ENCODE measurements around the gene ZMIZ1. TPM values are rescaled to one million over a fixed set of nuclear protein-coding genes. Genes with fewer than 3 reads are reported as not detected.
"Not testable (repeated sequence)": the region's sequence is repeated elsewhere in the genome, so short reads cannot be mapped to it uniquely, and the experiment has no call there.

ZMIZ1 gene
- total RNA-seq, 6 donors from 2014 or later = 51.0 to 99.2 (median 91.8) TPM

DNA sequence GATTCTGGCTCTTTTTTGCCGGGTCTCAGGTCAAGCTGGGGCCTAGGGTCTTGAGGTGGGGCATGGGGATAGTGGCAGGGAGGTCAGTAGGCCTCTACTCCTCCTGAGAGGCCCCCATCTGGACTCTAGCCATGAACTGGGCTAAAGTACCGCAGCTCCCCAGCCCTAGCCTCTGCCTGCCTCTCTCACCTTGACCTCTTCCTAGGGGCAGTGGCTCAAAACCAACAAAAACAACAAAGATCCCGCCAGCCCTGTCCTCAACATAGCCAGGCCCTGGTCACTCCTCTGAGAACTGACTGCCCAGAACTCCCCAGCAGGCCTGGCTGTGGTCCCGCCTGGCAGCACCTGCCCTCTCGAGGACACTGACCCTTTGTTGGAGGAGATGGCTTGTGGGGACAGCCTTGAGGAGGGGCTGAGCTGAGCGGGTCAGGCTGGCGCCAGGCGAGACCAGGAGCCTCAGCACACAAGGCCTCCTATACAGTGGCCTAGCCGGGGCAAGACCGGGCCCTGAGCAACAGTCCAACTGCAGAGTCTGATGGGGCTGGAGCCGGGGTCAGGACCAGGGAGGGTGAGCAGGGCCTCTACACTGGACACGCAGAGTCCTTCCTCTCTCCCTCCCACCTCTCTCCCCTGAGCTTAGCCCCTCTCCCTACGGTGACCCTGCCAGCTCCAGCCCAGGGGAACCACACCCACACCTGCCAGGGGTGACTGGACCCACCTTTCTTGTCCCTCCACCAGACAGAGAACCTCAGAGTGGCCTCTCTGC, 266.9 kb downstream of the ZMIZ1 start:
- no peaks in the 10 kb centered on the region for H3K36me3 ChIP-seq
- no peaks in the 10 kb centered on the region for H3K9me3 ChIP-seq
- H3K4me1 ChIP-seq = no peaks in the 10 kb centered on the region
- no peak for DNase-seq
- TF ChIP-seq, protein P1, sequence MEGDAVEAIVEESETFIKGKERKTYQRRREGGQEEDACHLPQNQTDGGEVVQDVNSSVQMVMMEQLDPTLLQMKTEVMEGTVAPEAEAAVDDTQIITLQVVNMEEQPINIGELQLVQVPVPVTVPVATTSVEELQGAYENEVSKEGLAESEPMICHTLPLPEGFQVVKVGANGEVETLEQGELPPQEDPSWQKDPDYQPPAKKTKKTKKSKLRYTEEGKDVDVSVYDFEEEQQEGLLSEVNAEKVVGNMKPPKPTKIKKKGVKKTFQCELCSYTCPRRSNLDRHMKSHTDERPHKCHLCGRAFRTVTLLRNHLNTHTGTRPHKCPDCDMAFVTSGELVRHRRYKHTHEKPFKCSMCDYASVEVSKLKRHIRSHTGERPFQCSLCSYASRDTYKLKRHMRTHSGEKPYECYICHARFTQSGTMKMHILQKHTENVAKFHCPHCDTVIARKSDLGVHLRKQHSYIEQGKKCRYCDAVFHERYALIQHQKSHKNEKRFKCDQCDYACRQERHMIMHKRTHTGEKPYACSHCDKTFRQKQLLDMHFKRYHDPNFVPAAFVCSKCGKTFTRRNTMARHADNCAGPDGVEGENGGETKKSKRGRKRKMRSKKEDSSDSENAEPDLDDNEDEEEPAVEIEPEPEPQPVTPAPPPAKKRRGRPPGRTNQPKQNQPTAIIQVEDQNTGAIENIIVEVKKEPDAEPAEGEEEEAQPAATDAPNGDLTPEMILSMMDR (IDR thresholded peaks at IDR 0.05) = no peak
- TF ChIP-seq POLR2A (IDR thresholded peaks at IDR 0.05) = no peak
- TF ChIP-seq EP300 (IDR thresholded peaks at IDR 0.05) = no peak
- TF ChIP-seq POLR2AphosphoS5 (IDR thresholded peaks at IDR 0.05) = no peak
- H3K27ac ChIP-seq = no peak overlapping the region
- H3K27me3 ChIP-seq = no peaks in the 10 kb centered on the region
- ATAC-seq (ENCODE audit: low FRiP score in 2 of 2) = no peak
- WGBS, 2 donors = 89 to 91% methylated on average over 6 to 13 of the region's 13 CpGs
- H3K4me3 ChIP-seq = no peak overlapping the region

DNA sequence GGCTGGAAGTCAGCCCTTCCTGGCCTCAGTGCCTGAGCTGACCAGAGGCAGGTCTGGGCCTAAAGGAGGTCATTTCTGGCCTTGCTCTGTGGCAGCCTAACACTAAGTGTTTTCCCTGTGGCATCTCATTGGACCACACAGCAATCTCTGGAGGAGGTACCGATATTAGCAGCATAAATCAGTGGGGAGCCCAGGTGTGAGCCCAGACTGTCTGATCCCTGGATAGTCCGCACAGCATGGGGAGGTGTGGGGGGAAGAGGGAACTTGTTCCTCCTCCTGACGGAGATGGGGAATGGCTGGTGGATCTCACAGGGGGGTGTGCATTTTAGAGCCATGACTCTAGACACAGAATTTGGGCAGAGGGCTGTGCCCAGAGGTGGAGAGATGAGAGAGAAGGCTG, 267.5 kb downstream of the ZMIZ1 start:
- DNase-seq = no peak
- Histone ChIP-seq H3K4me1 (no peaks in the 10 kb centered on the region), H3K4me3 (no peak overlapping the region), H3K9me3 (no peaks in the 10 kb centered on the region), H3K27me3 (no peaks in the 10 kb centered on the region), H3K27ac (no peak overlapping the region), H3K36me3 (no peaks in the 10 kb centered on the region)
- no peak for ATAC-seq (ENCODE audit: low FRiP score in 2 of 2)
- WGBS, 2 donors = 94 to 97% methylated on average over 3 of the region's 3 CpGs
- TF ChIP-seq, protein P1 (IDR thresholded peaks at IDR 0.05) = no peak

DNA sequence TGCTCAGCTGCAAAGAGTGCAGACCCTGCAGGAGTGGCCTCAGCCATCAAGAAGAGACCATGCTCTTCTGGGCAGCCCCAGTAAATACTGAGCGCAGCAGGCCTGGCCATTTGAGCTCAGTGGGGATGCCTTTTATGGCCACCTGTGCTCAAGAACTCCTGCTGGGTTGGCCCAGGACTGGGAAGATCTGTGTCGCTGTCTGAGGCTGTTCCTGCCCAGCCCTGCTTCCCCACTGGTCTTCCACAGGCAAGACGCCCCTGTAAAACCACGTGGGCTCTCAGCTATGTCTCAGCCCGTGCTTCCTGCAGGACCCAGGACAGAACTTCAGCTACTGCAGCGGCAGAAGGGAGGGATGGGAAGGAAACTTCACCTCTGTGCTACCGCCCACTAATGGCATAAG, 268.0 kb downstream of the ZMIZ1 start:
- no peak for ATAC-seq (ENCODE audit: low FRiP score in 2 of 2)
- Histone ChIP-seq H3K4me1 (no peaks in the 10 kb centered on the region), H3K27ac (no peak overlapping the region), H3K27me3 (no peaks in the 10 kb centered on the region), H3K4me3 (no peak overlapping the region), H3K9me3 (no peaks in the 10 kb centered on the region), H3K36me3 (no peaks in the 10 kb centered on the region)
- TF ChIP-seq POLR2A (IDR thresholded peaks at IDR 0.05) (no peak), POLR2AphosphoS5 (IDR thresholded peaks at IDR 0.05) (no peak), EP300 (IDR thresholded peaks at IDR 0.05) (no peak)
- TF ChIP-seq, protein P1 (IDR thresholded peaks at IDR 0.05) = no peak
- no peak for DNase-seq
- WGBS, 2 donors = 74% methylated on average over 7 of the region's 7 CpGs; no CpG with 5 or more reads in 1 of the 2 donors

DNA sequence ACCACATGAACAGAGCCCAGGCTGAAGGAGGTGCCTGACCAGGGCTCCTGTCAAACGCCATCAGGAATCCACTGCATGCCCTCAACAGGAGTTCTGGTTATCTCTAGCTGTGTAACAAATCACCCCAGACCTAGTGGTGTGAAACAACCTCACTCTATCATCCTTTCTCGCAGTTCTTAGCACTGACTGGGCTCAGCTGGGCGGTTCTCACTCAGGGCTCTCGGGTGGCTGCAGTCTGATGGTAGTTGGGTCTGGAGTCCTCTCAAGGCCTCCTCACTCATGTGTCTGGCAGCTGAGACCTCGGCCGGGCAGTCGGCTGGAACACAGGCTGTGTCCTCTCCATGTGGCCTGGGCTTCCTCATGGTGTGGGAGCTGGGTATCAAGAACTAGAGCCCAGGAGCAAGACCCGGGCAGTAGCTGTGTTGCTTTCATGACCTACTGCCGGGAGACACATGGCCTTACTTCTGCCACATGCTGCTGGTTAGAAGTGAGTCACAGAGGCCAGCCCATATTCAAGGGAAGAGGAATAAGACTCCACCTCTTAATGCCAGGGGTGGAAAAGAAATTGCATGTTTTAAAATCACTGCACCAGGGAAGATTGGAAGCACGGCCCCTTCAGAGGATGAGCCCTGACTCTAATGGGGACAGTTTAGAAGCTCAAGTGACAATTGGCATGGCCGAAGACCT, 269.2 kb downstream of the ZMIZ1 start:
- 97% methylated on average over 4 to 7 of the region's 11 CpGs for WGBS, 2 donors

DNA sequence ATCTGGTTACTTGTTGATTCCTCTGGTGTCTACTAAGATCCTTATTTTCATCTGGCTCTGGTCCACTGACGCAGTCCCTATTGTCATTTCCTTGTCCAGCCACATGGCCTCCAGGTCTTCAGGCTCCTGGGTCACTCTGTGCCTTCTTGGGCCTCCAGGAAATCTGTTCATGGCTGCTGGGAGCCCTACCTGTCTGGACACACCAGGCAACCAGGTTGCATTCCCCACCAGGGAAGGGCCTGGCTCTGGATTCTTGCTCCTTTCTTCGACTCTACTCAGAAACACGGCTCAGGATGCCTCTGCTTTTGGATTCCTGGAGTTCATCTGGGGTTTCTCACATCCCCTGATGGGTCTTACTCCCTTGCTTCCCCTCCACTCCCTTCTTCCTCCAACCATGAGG, 270.5 kb downstream of the ZMIZ1 start:
- Histone ChIP-seq H3K4me1 (no peaks in the 10 kb centered on the region), H3K9me3 (no peaks in the 10 kb centered on the region), H3K36me3 (no peaks in the 10 kb centered on the region), H3K27ac (no peak overlapping the region), H3K27me3 (no peaks in the 10 kb centered on the region), H3K4me3 (no peak overlapping the region)
- TF ChIP-seq POLR2AphosphoS5 (IDR thresholded peaks at IDR 0.05) (no peak), EP300 (IDR thresholded peaks at IDR 0.05) (no peak), POLR2A (IDR thresholded peaks at IDR 0.05) (no peak)
- TF ChIP-seq, protein P1 (IDR thresholded peaks at IDR 0.05) = no peak
- WGBS, 2 donors = 88 to 91% methylated on average over 3 of the region's 3 CpGs
- DNase-seq (no peak), ATAC-seq (ENCODE audit: low FRiP score in 2 of 2) (no peak)

More for the DNA sequence above, 269.2 kb downstream of the ZMIZ1 start:
- H3K27me3 ChIP-seq; H3K9me3 ChIP-seq; H3K4me1 ChIP-seq; H3K4me3 ChIP-seq; ATAC-seq (ENCODE audit: low FRiP score in 2 of 2); H3K27ac ChIP-seq; H3K36me3 ChIP-seq; DNase-seq: not testable (repeated sequence)
